HEK293 (cell line): ENCODE measurements around the gene STAG3.

Experiments
- INSM2 ChIP-seq: fragments of 450-650 bp; formaldehyde crosslinking; IDR thresholded peaks from 2 replicates; pipeline ENCODE4 v1.5.1; 2016; ENCODE audit warnings: missing biosample characterization, missing genetic modification characterization
- REPIN1 ChIP-seq: fragments of 450-650 bp; formaldehyde crosslinking; IDR thresholded peaks from 2 replicates; pipeline ENCODE4 v1.5.1; 2017; ENCODE audit warnings: missing biosample characterization, missing genetic modification characterization, low read depth
- SP3 ChIP-seq: fragments of 450-650 bp; formaldehyde crosslinking; IDR thresholded peaks from 2 replicates; pipeline ENCODE4 v1.5.1; 2016; ENCODE audit warnings: missing biosample characterization, missing genetic modification characterization
- ZBTB7A ChIP-seq: fragments of 450-650 bp; formaldehyde crosslinking; IDR thresholded peaks from 2 replicates; pipeline ENCODE4 v1.5.1; 2016; ENCODE audit warnings: low read depth, missing biosample characterization, missing genetic modification characterization
- ZNF146 ChIP-seq: fragments of 450-650 bp; formaldehyde crosslinking; IDR thresholded peaks from 2 replicates; pipeline ENCODE4 v1.5.1; 2016; ENCODE audit warnings: missing biosample characterization, missing genetic modification characterization
- ZNF16 ChIP-seq: fragments of 450-650 bp; formaldehyde crosslinking; IDR thresholded peaks from 2 replicates; pipeline ENCODE4 v1.5.1; 2016; ENCODE audit warnings: low read depth, missing biosample characterization, missing genetic modification characterization
- ZNF169 ChIP-seq: fragments of 450-650 bp; formaldehyde crosslinking; IDR thresholded peaks from 2 replicates; pipeline ENCODE4 v1.5.1; 2016; ENCODE audit warnings: missing biosample characterization, missing genetic modification characterization
- ZNF174 ChIP-seq: fragments of 450-650 bp; formaldehyde crosslinking; IDR thresholded peaks from 2 replicates; pipeline ENCODE4 v1.5.0; 2017; ENCODE audit warnings: missing biosample characterization, mild to moderate bottlenecking, missing genetic modification characterization
- ZNF184 ChIP-seq: fragments of 450-650 bp; IDR thresholded peaks from 2 replicates; pipeline ENCODE4 v1.5.1; 2018; ENCODE audit warnings: missing biosample characterization, mild to moderate bottlenecking, missing genetic modification characterization
- ZNF266 ChIP-seq: fragments of 450-650 bp; formaldehyde crosslinking; IDR thresholded peaks from 2 replicates; pipeline ENCODE4 v1.5.1; 2016; ENCODE audit warnings: missing biosample characterization, missing genetic modification characterization, low read depth
- ZNF335 ChIP-seq: fragments of 450-650 bp; formaldehyde crosslinking; conservative IDR thresholded peaks from 2 replicates; pipeline ENCODE4 v1.5.1; 2016; ENCODE audit warnings: missing biosample characterization, missing genetic modification characterization
- ZNF354C ChIP-seq: fragments of 450-650 bp; formaldehyde crosslinking; IDR thresholded peaks from 2 replicates; pipeline ENCODE4 v1.5.1; 2016; ENCODE audit warnings: missing biosample characterization, missing genetic modification characterization, low read depth, borderline replicate concordance
- ZNF366 ChIP-seq: fragments of 450-650 bp; formaldehyde crosslinking; conservative IDR thresholded peaks from 2 replicates; pipeline ENCODE4 v1.5.1; 2016; ENCODE audit warnings: missing biosample characterization, missing genetic modification characterization
- ZNF391 ChIP-seq: fragments of 450-650 bp; formaldehyde crosslinking; IDR thresholded peaks from 2 replicates; pipeline ENCODE4 v1.5.1; 2016; ENCODE audit warnings: low read depth, missing biosample characterization, missing genetic modification characterization, borderline replicate concordance
- ZNF398 ChIP-seq: fragments of 450-650 bp; formaldehyde crosslinking; IDR thresholded peaks from 2 replicates; pipeline ENCODE4 v1.5.1; 2017; ENCODE audit warnings: missing biosample characterization, missing genetic modification characterization
- ZNF521 ChIP-seq: fragments of 450-650 bp; formaldehyde crosslinking; IDR thresholded peaks from 2 replicates; pipeline ENCODE4 v1.5.1; 2017; ENCODE audit warnings: missing biosample characterization, mild to moderate bottlenecking, missing genetic modification characterization
- ZNF544 ChIP-seq: fragments of 450-650 bp; formaldehyde crosslinking; IDR thresholded peaks from 2 replicates; pipeline ENCODE4 v1.5.0; 2017; ENCODE audit warnings: missing biosample characterization, missing genetic modification characterization
- ZNF548 ChIP-seq: fragments of 450-650 bp; formaldehyde crosslinking; IDR thresholded peaks from 2 replicates; pipeline ENCODE4 v1.5.1; 2016; ENCODE audit warnings: missing biosample characterization, missing genetic modification characterization
- ZNF585B ChIP-seq: fragments of 450-650 bp; formaldehyde crosslinking; IDR thresholded peaks from 2 replicates; pipeline ENCODE4 v1.5.1; 2016; ENCODE audit warnings: missing biosample characterization, missing genetic modification characterization
- ZNF639 ChIP-seq: fragments of 450-650 bp; formaldehyde crosslinking; IDR thresholded peaks from 2 replicates; pipeline ENCODE4 v1.5.1; 2016; ENCODE audit warnings: missing biosample characterization, missing genetic modification characterization
- ZNF645 ChIP-seq: fragments of 450-650 bp; formaldehyde crosslinking; IDR thresholded peaks from 2 replicates; pipeline ENCODE4; 2016; ENCODE audit warnings: missing biosample characterization, missing genetic modification characterization
- ZNF701 ChIP-seq: fragments of 450-650 bp; formaldehyde crosslinking; IDR thresholded peaks from 2 replicates; pipeline ENCODE4 v1.5.1; 2016; ENCODE audit warnings: missing biosample characterization, missing genetic modification characterization
- ZNF707 ChIP-seq: fragments of 450-650 bp; formaldehyde crosslinking; IDR thresholded peaks from 2 replicates; pipeline ENCODE4 v1.5.1; 2016; ENCODE audit warnings: missing biosample characterization, missing genetic modification characterization
- ZNF768 ChIP-seq: fragments of 450-650 bp; formaldehyde crosslinking; IDR thresholded peaks from 2 replicates; pipeline ENCODE4 v1.5.1; 2018; ENCODE audit warnings: missing biosample characterization, mild to moderate bottlenecking, missing genetic modification characterization
- TF ChIP-seq, protein P1 (sequence below): fragments of 450-650 bp; formaldehyde crosslinking; IDR thresholded peaks from 2 replicates; pipeline ENCODE4 v1.5.1; 2016; ENCODE audit warnings: missing biosample characterization, missing genetic modification characterization
- TF ChIP-seq, protein P2 (sequence below): IDR thresholded peaks from 2 replicates; pipeline ENCODE4 v1.6.1; 2011; ENCODE audit warnings: mild to moderate bottlenecking, low read depth, low read length, borderline replicate concordance
- TF ChIP-seq, protein P3 (sequence below): fragments of 450-650 bp; IDR thresholded peaks from 2 replicates; pipeline ENCODE4 v1.5.1; 2018; ENCODE audit warnings: missing biosample characterization, mild to moderate bottlenecking, missing genetic modification characterization
- TF ChIP-seq, protein P4 (sequence below): fragments of 450-650 bp; IDR thresholded peaks from 2 replicates; pipeline ENCODE4 v1.5.1; 2018; ENCODE audit warnings: missing biosample characterization, missing genetic modification characterization

The STAG3 gene

GRCh38 chr7:100148559-100149328 lies 29.0 kb upstream of the STAG3 start, which contains the start of gene LAMTOR4 (continued):
- TF ChIP-seq ZNF16 (tag by site-specific recombination) (no peak), ZNF398 (tag by site-specific recombination) (peak; percentile 80), SP3 (peak; percentile 91), ZNF174 (tag by site-specific recombination) (no peak), ZNF768 (tag by site-specific recombination) (no peak), ZNF146 (tag by site-specific recombination) (no peak), ZNF184 (tag by site-specific recombination) (no peak), ZNF354C (no peak), ZNF521 (tag by site-specific recombination) (no peak), ZNF366 (tag by site-specific recombination) (peak; percentile 63), ZNF701 (tag by site-specific recombination) (no peak), ZNF548 (tag by site-specific recombination) (no peak), ZBTB7A (tag by site-specific recombination) (0 out of 2 replicates have a peak, but pooled peaks have one; percentile 68), ZNF639 (tag by site-specific recombination) (no peak), ZNF266 (tag by site-specific recombination) (no peak), ZNF169 (tag by site-specific recombination) (no peak), ZNF391 (tag by site-specific recombination) (peak; percentile 79; the same call in 1 of the 2 replicates), ZNF544 (no peak), ZNF335 (tag by site-specific recombination) (peak; percentile 92), REPIN1 (tag by site-specific recombination) (no peak), ZNF585B (tag by site-specific recombination) (no peak), ZNF707 (tag by site-specific recombination) (no peak), INSM2 (peak; percentile 61; the same call in 1 of the 2 replicates), ZNF645 (tag by site-specific recombination) (no peak)
- TF ChIP-seq, protein P1, sequence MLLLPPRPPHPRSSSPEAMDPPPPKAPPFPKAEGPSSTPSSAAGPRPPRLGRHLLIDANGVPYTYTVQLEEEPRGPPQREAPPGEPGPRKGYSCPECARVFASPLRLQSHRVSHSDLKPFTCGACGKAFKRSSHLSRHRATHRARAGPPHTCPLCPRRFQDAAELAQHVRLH (tag by site-specific recombination) = peak; percentile 80; the same call in 1 of the 2 replicates
- TF ChIP-seq, protein P2, sequence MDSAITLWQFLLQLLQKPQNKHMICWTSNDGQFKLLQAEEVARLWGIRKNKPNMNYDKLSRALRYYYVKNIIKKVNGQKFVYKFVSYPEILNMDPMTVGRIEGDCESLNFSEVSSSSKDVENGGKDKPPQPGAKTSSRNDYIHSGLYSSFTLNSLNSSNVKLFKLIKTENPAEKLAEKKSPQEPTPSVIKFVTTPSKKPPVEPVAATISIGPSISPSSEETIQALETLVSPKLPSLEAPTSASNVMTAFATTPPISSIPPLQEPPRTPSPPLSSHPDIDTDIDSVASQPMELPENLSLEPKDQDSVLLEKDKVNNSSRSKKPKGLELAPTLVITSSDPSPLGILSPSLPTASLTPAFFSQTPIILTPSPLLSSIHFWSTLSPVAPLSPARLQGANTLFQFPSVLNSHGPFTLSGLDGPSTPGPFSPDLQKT = no peak
- TF ChIP-seq, protein P3, sequence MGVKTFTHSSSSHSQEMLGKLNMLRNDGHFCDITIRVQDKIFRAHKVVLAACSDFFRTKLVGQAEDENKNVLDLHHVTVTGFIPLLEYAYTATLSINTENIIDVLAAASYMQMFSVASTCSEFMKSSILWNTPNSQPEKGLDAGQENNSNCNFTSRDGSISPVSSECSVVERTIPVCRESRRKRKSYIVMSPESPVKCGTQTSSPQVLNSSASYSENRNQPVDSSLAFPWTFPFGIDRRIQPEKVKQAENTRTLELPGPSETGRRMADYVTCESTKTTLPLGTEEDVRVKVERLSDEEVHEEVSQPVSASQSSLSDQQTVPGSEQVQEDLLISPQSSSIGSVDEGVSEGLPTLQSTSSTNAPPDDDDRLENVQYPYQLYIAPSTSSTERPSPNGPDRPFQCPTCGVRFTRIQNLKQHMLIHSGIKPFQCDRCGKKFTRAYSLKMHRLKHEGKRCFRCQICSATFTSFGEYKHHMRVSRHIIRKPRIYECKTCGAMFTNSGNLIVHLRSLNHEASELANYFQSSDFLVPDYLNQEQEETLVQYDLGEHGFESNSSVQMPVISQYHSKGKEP (tag by site-specific recombination) = no peak
- TF ChIP-seq, protein P4, sequence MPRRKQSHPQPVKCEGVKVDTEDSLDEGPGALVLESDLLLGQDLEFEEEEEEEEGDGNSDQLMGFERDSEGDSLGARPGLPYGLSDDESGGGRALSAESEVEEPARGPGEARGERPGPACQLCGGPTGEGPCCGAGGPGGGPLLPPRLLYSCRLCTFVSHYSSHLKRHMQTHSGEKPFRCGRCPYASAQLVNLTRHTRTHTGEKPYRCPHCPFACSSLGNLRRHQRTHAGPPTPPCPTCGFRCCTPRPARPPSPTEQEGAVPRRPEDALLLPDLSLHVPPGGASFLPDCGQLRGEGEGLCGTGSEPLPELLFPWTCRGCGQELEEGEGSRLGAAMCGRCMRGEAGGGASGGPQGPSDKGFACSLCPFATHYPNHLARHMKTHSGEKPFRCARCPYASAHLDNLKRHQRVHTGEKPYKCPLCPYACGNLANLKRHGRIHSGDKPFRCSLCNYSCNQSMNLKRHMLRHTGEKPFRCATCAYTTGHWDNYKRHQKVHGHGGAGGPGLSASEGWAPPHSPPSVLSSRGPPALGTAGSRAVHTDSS (tag by site-specific recombination) = peak; percentile 77
